ENCODE data around the gene PPP4R2. TPM values are rescaled to one million over a fixed set of nuclear protein-coding genes. Genes with fewer than 3 reads are reported as not detected.

The PPP4R2 gene
- total and polyA plus RNA-seq, 2 of the 8 experiments (the other 6 are each of a cell fraction or from before 2014, with no cell fraction given), result 11.5 to 89.9 TPM

- Histone ChIP-seq H4K5ac (ENCODE audit: insufficient read length, low read depth, low read length) (no peak overlapping the region), H3K4ac (replicated peaks; ENCODE audit: insufficient read length, low read depth, low read length) (no peak overlapping the region), H3K4me1 (replicated peaks in 1 of 4; ENCODE audit: control insufficient read depth in 3 of 4, insufficient read depth in 4 of 4, low read length in 3 of 4) (peaks cover 0 to 4% (median under 1%) of the 10 kb centered on the region in 4 experiments; a peak in 4 of 7 replicates), H2BK15ac (ENCODE audit: low read length) (no peak overlapping the region), H2AK5ac (ENCODE audit: low read depth, low read length) (no peak overlapping the region), H3K27me3 (replicated peaks in 1 of 4; ENCODE audit: control insufficient read depth in 3 of 4, extremely low read depth in 1 of 4, insufficient read depth in 3 of 4, low read length in 3 of 4) (no peaks in the 10 kb centered on the region), H3K9me3 (ENCODE audit: insufficient read depth in 2 of 2, low read depth in 1 of 2, low read length in 1 of 2) (no peaks in the 10 kb centered on the region), H3K23me2 (ENCODE audit: low read depth, low read length) (0 out of 2 replicates have a peak, but pooled peaks cover 4% of the 10 kb centered on the region), H3K27ac (ENCODE audit: low read depth, low read length) (no peak overlapping the region), H3K79me1 (ENCODE audit: low read depth, low read length) (no peaks in the 10 kb centered on the region), H3K79me2 (ENCODE audit: control insufficient read depth in 1 of 2, insufficient read depth in 2 of 2, low read length in 2 of 2) (peaks cover 10 to 13% of the 10 kb centered on the region in 2 experiments; a peak in 3 of 4 replicates), H3K14ac (ENCODE audit: insufficient read length) (no peak overlapping the region), H3K36me3 (ENCODE audit: control insufficient read depth in 2 of 4, insufficient read depth in 4 of 4, low read length in 3 of 4) (peaks cover 0 to 6% (median 1%) of the 10 kb centered on the region in 4 experiments; a peak in 2 of 8 replicates), H2BK20ac (ENCODE audit: low read length) (no peak overlapping the region), H4K8ac (ENCODE audit: extremely low read depth, insufficient read depth, low read length) (no peak overlapping the region), H3K4me2 (ENCODE audit: insufficient read depth in 1 of 2, low read depth in 2 of 2, low read length in 2 of 2) (no peak overlapping the region), H4K20me1 (replicated peaks in 1 of 2; ENCODE audit: control insufficient read depth in 1 of 2, insufficient read depth in 2 of 2, low read length in 2 of 2) (peaks cover 2 to 4% of the 10 kb centered on the region in 2 experiments), H3K18ac (ENCODE audit: extremely low read depth, low read length) (no peak overlapping the region), H2BK12ac (ENCODE audit: low read depth, low read length) (no peak overlapping the region), H3K9ac (replicated peaks in 1 of 4; ENCODE audit: extremely low read depth in 1 of 4, low read depth in 3 of 4, low read length in 3 of 4) (no peak overlapping the region), H3K4me3 (ENCODE audit: extremely low read depth in 1 of 4, insufficient read depth in 2 of 4, low read depth in 3 of 4, low read length in 4 of 4) (no peak overlapping the region), H3K56ac (replicated peaks; ENCODE audit: insufficient read length, low read depth, low read length) (no peak overlapping the region), H2BK120ac (replicated peaks; ENCODE audit: low read depth, low read length) (no peak overlapping the region), H3K23ac (ENCODE audit: insufficient read length) (no peak overlapping the region), H2BK5ac (ENCODE audit: low read depth, low read length) (no peak overlapping the region), H2AFZ (ENCODE audit: low read length) (peak overlapping the region; percentile 96; the same call in 1 of the 2 replicates), H4K91ac (replicated peaks; ENCODE audit: insufficient read length, low read length) (no peak overlapping the region)
- CTCF ChIA-PET (ENCODE audit: partially characterized antibody), result interaction anchor here (0.7 to 3.2 kb wide), 18 partner anchors 12 to 1114 kb away, joined by 3 to 31 read pairs (median 3); no protein-coding TSS in a partner anchor
- DNase-seq (ENCODE audit: low read depth in 1 of 2, low spot score in 2 of 2) (no peak), FAIRE-seq (no peak)
- 79% methylated on average over 6 of the region's 6 CpGs; no CpG with 5 or more reads in 1 of the 2 experiments for WGBS, 2 experiments (ENCODE audit: extremely low coverage in 1 of 2, insufficient coverage in 1 of 2, insufficient read length in 1 of 2, insufficient replicate concordance in 2 of 2, low coverage in 1 of 2, low lambda C conversion rate in 2 of 2, missing lambda C conversion rate in 1 of 2)
- POLR2A ChIA-PET (ENCODE audit: partially characterized antibody), result interaction anchor here (0.6 to 2.2 kb wide), 5 partner anchors 8 to 78 kb away, joined by 3 to 5 read pairs (median 4); no protein-coding TSS in a partner anchor
- TF ChIP-seq EZH2 (IDR thresholded peaks at IDR 0.05; ENCODE audit: low read depth, low read length, severe bottlenecking) (no peak), RAD21 (IDR thresholded peaks at IDR 0.05 in 1 of 2, conservative IDR thresholded peaks at IDR 0.05 in 1 of 2; ENCODE audit: low read depth in 2 of 2, low read length in 2 of 2) (peak in 1 of 2 experiments; percentile 44; a peak in 2 of 4 replicates), CTCF (IDR thresholded peaks at IDR 0.05; ENCODE audit: control extremely low read depth in 1 of 3, insufficient read depth in 1 of 3, low read depth in 1 of 3, low read length in 3 of 3) (peak; percentile 22 to 53 (median 27))
- TF ChIP-seq, protein P1, sequence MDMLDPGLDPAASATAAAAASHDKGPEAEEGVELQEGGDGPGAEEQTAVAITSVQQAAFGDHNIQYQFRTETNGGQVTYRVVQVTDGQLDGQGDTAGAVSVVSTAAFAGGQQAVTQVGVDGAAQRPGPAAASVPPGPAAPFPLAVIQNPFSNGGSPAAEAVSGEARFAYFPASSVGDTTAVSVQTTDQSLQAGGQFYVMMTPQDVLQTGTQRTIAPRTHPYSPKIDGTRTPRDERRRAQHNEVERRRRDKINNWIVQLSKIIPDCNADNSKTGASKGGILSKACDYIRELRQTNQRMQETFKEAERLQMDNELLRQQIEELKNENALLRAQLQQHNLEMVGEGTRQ (IDR thresholded peaks at IDR 0.05; ENCODE audit: low read length), result no peak
Observed at GRCh38 chr3:72993391-72993790, 3.2 kb upstream of the PPP4R2 start.

Measured in H1 (cell line).